GM12874 (cell line): ENCODE results near the gene SIAH3.

Source experiments
- CTCF ChIP-seq: IDR thresholded peaks from 2 replicates; pipeline ENCODE4 v1.5.1; 2011; ENCODE audit warnings: low read depth, mild to moderate bottlenecking, control low read depth, low read length, moderate library complexity; ENCODE audit not compliant: insufficient read depth

The SIAH3 gene

GRCh38 chr13:45860240-45860639 is 8.7 kb upstream of the SIAH3 start:
- no peak for TF ChIP-seq CTCF

- no peak for TF ChIP-seq CTCF
Measured at GRCh38 chr13:45859705-45860104, 8.2 kb upstream of the SIAH3 start.

GRCh38 chr13:45852494-45852893 is 941 bp upstream of the SIAH3 start:
- no peak for TF ChIP-seq CTCF

DNA sequence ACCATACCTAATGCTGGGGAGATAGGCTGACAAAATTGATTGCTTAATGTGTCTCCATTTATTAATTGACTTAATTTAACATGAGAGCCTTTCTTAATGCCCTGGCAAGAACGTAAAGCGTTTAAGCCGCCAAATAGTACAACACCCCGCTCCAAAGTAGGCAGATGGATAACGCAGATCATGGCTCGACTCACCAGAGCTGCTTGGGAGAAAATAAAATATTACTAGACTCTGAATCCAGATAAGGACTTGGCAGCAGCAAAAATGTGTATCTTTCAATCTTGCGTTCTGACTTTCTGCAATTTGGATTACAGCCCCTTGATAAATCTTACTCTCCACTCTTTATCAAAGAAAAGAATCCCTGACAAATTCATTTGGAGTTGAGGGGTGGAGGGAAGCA is 403 bp upstream of the SIAH3 start:
- no peak for TF ChIP-seq CTCF

- TF ChIP-seq CTCF = no peak
Measured at GRCh38 chr13:45850027-45850613, 1.4 kb downstream of the SIAH3 start.

GRCh38 chr13:45849408-45849807 is 2.1 kb downstream of the SIAH3 start:
- no peak for TF ChIP-seq CTCF

DNA sequence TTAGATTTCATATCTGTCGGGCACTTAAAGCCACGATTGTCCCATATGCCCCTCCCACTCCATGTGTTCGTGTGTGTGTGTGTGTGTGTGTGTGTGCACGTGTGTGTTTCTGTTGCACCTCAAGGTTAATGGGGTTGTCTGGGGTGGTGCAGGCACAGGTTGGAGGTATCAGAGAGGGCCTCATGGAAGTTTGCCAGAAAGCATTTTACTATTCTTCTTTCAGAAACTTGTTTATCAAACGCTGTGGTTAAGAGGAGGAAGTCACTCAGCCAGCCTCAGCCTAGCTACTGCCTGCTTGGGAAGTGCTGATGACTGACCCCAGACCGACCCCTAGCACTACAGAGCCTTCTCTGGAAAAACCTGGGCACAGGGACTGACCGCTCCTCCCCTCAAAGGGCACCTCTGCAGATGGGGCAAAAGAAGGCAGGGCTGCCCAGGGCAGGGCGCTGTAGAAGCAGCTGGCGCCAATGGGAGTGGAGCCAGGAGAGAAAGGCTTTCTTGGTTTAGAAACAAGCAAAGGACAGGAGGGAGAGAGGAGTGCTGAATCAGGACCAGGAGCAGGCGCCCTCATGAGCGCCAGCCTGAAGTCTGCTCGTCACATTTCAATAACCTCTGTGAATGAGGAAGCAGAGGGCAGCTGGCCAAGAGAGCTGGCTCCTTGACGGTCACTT is 3.9 kb downstream of the SIAH3 start:
- no peak for TF ChIP-seq CTCF
